HAP-1 (cell line): ENCODE data around the gene OR52W1.

Experiments
- DNase-seq, 2 experiments: peaks; one replicate each; pipeline ENCODE4 v3.0.0-alpha.2; 2016 to 2020; ENCODE audit warnings: low spot score in 2 of 2
- H3K27me3 ChIP-seq: fragments of 250-450 bp; sonication (Bioruptor Pico); 2 replicates; pipeline ENCODE4 v1.5.1; 2020; ENCODE audit warnings: low read depth, mild to moderate bottlenecking, moderate library complexity
- H3K36me3 ChIP-seq: fragments of 250-450 bp; sonication (Bioruptor Pico); replicated peaks from 2 replicates; pipeline ENCODE4 v1.5.1; 2020; ENCODE audit warnings: mild to moderate bottlenecking
- H3K4me1 ChIP-seq: fragments of 250-450 bp; sonication (Bioruptor Pico); 2 replicates; pipeline ENCODE4 v1.5.1; 2020; ENCODE audit warnings: mild to moderate bottlenecking
- H3K4me3 ChIP-seq: fragments of 250-450 bp; sonication (Bioruptor Pico); 2 replicates; pipeline ENCODE4 v1.5.1; 2020; ENCODE audit warnings: mild to moderate bottlenecking, moderate library complexity
- H3K9me3 ChIP-seq: fragments of 250-450 bp; sonication (Bioruptor Pico); 2 replicates; pipeline ENCODE4 v1.5.1; 2020; ENCODE audit warnings: mild to moderate bottlenecking, moderate library complexity
- in situ Hi-C: fragments of 300-500 bp; cut with MboI; formaldehyde crosslinking; loops from 3 replicates; pipeline ENCODE4 v1.14.3; 2020; ENCODE audit warnings: low sequenced_read_pairs, inconsistent platforms, mixed read lengths

OR52W1 gene

GRCh38 chr11:6199174-6199810, at the start of gene OR52W1:
OR52W1 (plus strand) TSS chr11:6199224; CDS start chr11:6199224, 0 bp downstream.
- in situ Hi-C loops = no loop called here
- no peaks in the 10 kb centered on the region for H3K36me3 ChIP-seq
- H3K27me3 ChIP-seq = no peaks in the 10 kb centered on the region
- no peaks in the 10 kb centered on the region for H3K9me3 ChIP-seq
- H3K4me3 ChIP-seq = no peak within 1 kb of the TSS
- H3K4me1 ChIP-seq = peaks cover 4% of the 10 kb centered on the region; the same call in 1 of the 2 replicates
- DNase-seq = no peak

GRCh38 chr11:6151117-6151516, 47.9 kb upstream of the OR52W1 start:
- H3K4me3 ChIP-seq = no peak overlapping the region
- in situ Hi-C loops = no loop called here
- DNase-seq = no peak
- H3K4me1 ChIP-seq = no peaks in the 10 kb centered on the region
- no peaks in the 10 kb centered on the region for H3K36me3 ChIP-seq
- H3K9me3 ChIP-seq = no peaks in the 10 kb centered on the region
- no peaks in the 10 kb centered on the region for H3K27me3 ChIP-seq

GRCh38 chr11:6152126-6152525, 46.9 kb upstream of the OR52W1 start:
- no peak for DNase-seq
- in situ Hi-C loops = no loop called here
- no peaks in the 10 kb centered on the region for H3K27me3 ChIP-seq
- H3K9me3 ChIP-seq = no peaks in the 10 kb centered on the region
- H3K4me3 ChIP-seq = no peak overlapping the region
- H3K36me3 ChIP-seq = no peaks in the 10 kb centered on the region
- no peaks in the 10 kb centered on the region for H3K4me1 ChIP-seq

GRCh38 chr11:6156628-6157359, 42.2 kb upstream of the OR52W1 start:
- Histone ChIP-seq H3K9me3 (no peaks in the 10 kb centered on the region), H3K27me3 (0 out of 2 replicates have a peak, but pooled peaks cover 2% of the 10 kb centered on the region), H3K4me3 (no peak overlapping the region), H3K4me1 (no peaks in the 10 kb centered on the region), H3K36me3 (no peaks in the 10 kb centered on the region)
- in situ Hi-C loops = no loop called here
- DNase-seq = no peak

- Histone ChIP-seq H3K4me3 (no peak within 1 kb of the TSS), H3K9me3 (no peaks in the 10 kb centered on the region), H3K4me1 (no peaks in the 10 kb centered on the region), H3K36me3 (no peaks in the 10 kb centered on the region), H3K27me3 (peaks cover 2% of the 10 kb centered on the region; the same call in 1 of the 2 replicates)
- DNase-seq = no peak
- in situ Hi-C loops = no loop called here
Measured at GRCh38 chr11:6170226-6170625, 28.8 kb upstream of the OR52W1 start, which contains the start of gene OR52B2. OR52B2 (minus strand) TSS chr11:6170326; CDS start chr11:6170326, 0 bp downstream.

GRCh38 chr11:6175440-6175839, 23.6 kb upstream of the OR52W1 start:
- H3K4me1 ChIP-seq = no peaks in the 10 kb centered on the region
- no peak overlapping the region for H3K4me3 ChIP-seq
- 0 out of 2 replicates have a peak, but pooled peaks cover 2% of the 10 kb centered on the region for H3K27me3 ChIP-seq
- DNase-seq = no peak
- in situ Hi-C loops = no loop called here
- no peaks in the 10 kb centered on the region for H3K36me3 ChIP-seq
- no peaks in the 10 kb centered on the region for H3K9me3 ChIP-seq

- H3K9me3 ChIP-seq = no peaks in the 10 kb centered on the region
- H3K4me1 ChIP-seq = no peaks in the 10 kb centered on the region
- in situ Hi-C loops = no loop called here
- no peaks in the 10 kb centered on the region for H3K36me3 ChIP-seq
- H3K27me3 ChIP-seq = no peaks in the 10 kb centered on the region
- DNase-seq = no peak
- no peak overlapping the region for H3K4me3 ChIP-seq
Measured at GRCh38 chr11:6191742-6192141, 7.3 kb upstream of the OR52W1 start.

GRCh38 chr11:6194065-6194581, 4.9 kb upstream of the OR52W1 start:
- no peak for DNase-seq
- in situ Hi-C loops = no loop called here

GRCh38 chr11:6196396-6196795, 2.6 kb upstream of the OR52W1 start:
- no peaks in the 10 kb centered on the region for H3K9me3 ChIP-seq
- H3K4me1 ChIP-seq = peaks cover 4% of the 10 kb centered on the region; the same call in 1 of the 2 replicates
- DNase-seq = no peak
- in situ Hi-C loops = no loop called here
- no peaks in the 10 kb centered on the region for H3K27me3 ChIP-seq
- H3K4me3 ChIP-seq = no peak overlapping the region
- no peaks in the 10 kb centered on the region for H3K36me3 ChIP-seq

More at GRCh38 chr11:6194065-6194581, 4.9 kb upstream of the OR52W1 start:
- H3K4me3 ChIP-seq = no peak overlapping the region
- no peaks in the 10 kb centered on the region for H3K27me3 ChIP-seq
- no peaks in the 10 kb centered on the region for H3K36me3 ChIP-seq
- H3K9me3 ChIP-seq = no peaks in the 10 kb centered on the region
- no peaks in the 10 kb centered on the region for H3K4me1 ChIP-seq

GRCh38 chr11:6197466-6198200, 1.4 kb upstream of the OR52W1 start:
- peaks cover 4% of the 10 kb centered on the region; the same call in 1 of the 2 replicates for H3K4me1 ChIP-seq
- H3K4me3 ChIP-seq = no peak overlapping the region
- no peaks in the 10 kb centered on the region for H3K9me3 ChIP-seq
- no peak for DNase-seq
- no peaks in the 10 kb centered on the region for H3K27me3 ChIP-seq
- in situ Hi-C loops = no loop called here
- H3K36me3 ChIP-seq = no peaks in the 10 kb centered on the region

GRCh38 chr11:6200975-6201374, 2.0 kb downstream of the OR52W1 start:
- H3K27me3 ChIP-seq = no peaks in the 10 kb centered on the region
- peaks cover 4% of the 10 kb centered on the region; the same call in 1 of the 2 replicates for H3K4me1 ChIP-seq
- DNase-seq = peak in 1 of 2 experiments; percentile 27
- H3K4me3 ChIP-seq = no peak overlapping the region
- H3K9me3 ChIP-seq = no peaks in the 10 kb centered on the region
- no peaks in the 10 kb centered on the region for H3K36me3 ChIP-seq
- in situ Hi-C loops = no loop called here

GRCh38 chr11:6201481-6201880, 2.5 kb downstream of the OR52W1 start:
- no peaks in the 10 kb centered on the region for H3K36me3 ChIP-seq
- in situ Hi-C loops = no loop called here
- no peak overlapping the region for H3K4me3 ChIP-seq
- DNase-seq = no peak
- no peaks in the 10 kb centered on the region for H3K9me3 ChIP-seq
- H3K4me1 ChIP-seq = peaks cover 4% of the 10 kb centered on the region; the same call in 1 of the 2 replicates
- no peaks in the 10 kb centered on the region for H3K27me3 ChIP-seq

GRCh38 chr11:6202041-6202440, 3.0 kb downstream of the OR52W1 start:
- H3K9me3 ChIP-seq = no peaks in the 10 kb centered on the region
- H3K36me3 ChIP-seq = no peaks in the 10 kb centered on the region
- in situ Hi-C loops = no loop called here
- no peak for DNase-seq
- peaks cover 4% of the 10 kb centered on the region; the same call in 1 of the 2 replicates for H3K4me1 ChIP-seq
- no peaks in the 10 kb centered on the region for H3K27me3 ChIP-seq
- H3K4me3 ChIP-seq = no peak overlapping the region
